Panc1 (cell line): ENCODE results near the gene JMJD4. TPM values are rescaled to one million over a fixed set of nuclear protein-coding genes. Genes with fewer than 3 reads are reported as not detected.

Source experiments
- ATAC-seq: fragments of 200-7000 bp; cut with Tn5 transposase; 2 replicates; pipeline ENCODE4 v1.9.1; 2020; ENCODE audit warnings: mild to moderate bottlenecking, moderate library complexity
- BruUV-seq: library from RNA; stranded (reverse); fragments of 400-500 nt; replicated peaks from 2 replicates; lab custom pipeline; 2021; lab: Mats Ljungman, UMichigan
- CTCF ChIA-PET: fragments of 300-600 bp; sonication (Branson Sonifier 250); formaldehyde crosslinking; loops from one replicate; lab custom pipeline; 2022; ENCODE audit warnings: antibody characterized with exemption; lab: Charles Lee
- POLR2A ChIA-PET: fragments of 300-600 bp; sonication (Branson Sonifier 250); formaldehyde crosslinking; loops from one replicate; lab custom pipeline; 2022; ENCODE audit warnings: antibody characterized with exemption; lab: Charles Lee
- DNase-seq: peaks from one replicate; pipeline ENCODE4 v3.0.0-alpha.2; 2010; ENCODE audit warnings: low read depth, low spot score
- H3K27ac ChIP-seq: 2 replicates; pipeline ENCODE4 v1.5.1; 2011; ENCODE audit warnings: mild to moderate bottlenecking, low read length, inconsistent platforms
- H3K27me3 ChIP-seq: fragments of 200-500 bp; sonication (Bioruptor generic); 2 replicates; pipeline ENCODE4 v1.6.0; 2014; ENCODE audit warnings: low read length, inconsistent platforms; ENCODE audit not compliant: control insufficient read depth, insufficient read depth
- H3K36me3 ChIP-seq: fragments of 200-500 bp; sonication (Bioruptor generic); 2 replicates; pipeline ENCODE4 v1.5.1; 2014; ENCODE audit warnings: inconsistent platforms, mild to moderate bottlenecking, low read length, moderate library complexity; ENCODE audit not compliant: control insufficient read depth, insufficient read depth
- H3K4me1 ChIP-seq: 2 replicates; pipeline ENCODE4 v1.5.1; 2011; ENCODE audit warnings: inconsistent platforms, mild to moderate bottlenecking, low read length, moderate library complexity; ENCODE audit not compliant: control insufficient read depth, insufficient read depth
- H3K4me3 ChIP-seq, 2 experiments: 2 replicates each; pipeline ENCODE4 v1.5.1; 2011 to 2012; ENCODE audit warnings: low read depth in 2 of 2, low read length in 2 of 2, mild to moderate bottlenecking in 2 of 2, inconsistent platforms in 1 of 2, moderate library complexity in 1 of 2
- H3K9me3 ChIP-seq: fragments of 200-500 bp; sonication (Bioruptor generic); 2 replicates; pipeline ENCODE4 v1.5.1; 2014; ENCODE audit warnings: low read depth, mild to moderate bottlenecking, inconsistent platforms, low read length, moderate library complexity; ENCODE audit not compliant: control insufficient read depth, insufficient read depth
- POLR2AphosphoS5 ChIP-seq: IDR thresholded peaks from 2 replicates; pipeline ENCODE4 v1.6.1; 2012; ENCODE audit warnings: mild to moderate bottlenecking, low read depth, low read length, moderate library complexity
- SIN3A ChIP-seq: IDR thresholded peaks from 2 replicates; pipeline ENCODE4 v1.6.1; 2012; ENCODE audit warnings: low read depth, mild to moderate bottlenecking, low read length, moderate library complexity, borderline replicate concordance; ENCODE audit not compliant: insufficient read depth
- TCF7L2 ChIP-seq: IDR thresholded peaks from 2 replicates; pipeline ENCODE4 v1.6.1; 2011; ENCODE audit warnings: mild to moderate bottlenecking, low read depth, low read length, inconsistent platforms
- in situ Hi-C: cut with HindIII; loops from 2 replicates; pipeline ENCODE4 v1.10.0; 2016; ENCODE audit warnings: low sequenced_read_pairs, low pct_unique_long_range_greater_than_20kb
- intact Hi-C: fragments of 100-400 bp; cut with micrococcal nuclease; formaldehyde crosslinking; loops from one replicate; pipeline ENCODE4 v1.10.0; 2022; ENCODE audit not compliant: unreplicated experiment
- total RNA-seq: library from RNA; stranded (reverse); gene quantifications from one replicate; pipeline ENCODE4 v1.2.1, GENCODE V29; 2021; ENCODE audit not compliant: unreplicated experiment
- TF ChIP-seq, protein P1 (sequence below), 2 experiments: IDR thresholded peaks; 2 replicates each; pipeline ENCODE4 v1.6.1; 2011 to 2012; ENCODE audit warnings: low read depth in 2 of 2, control low read depth in 1 of 2, low read length in 1 of 2, mild to moderate bottlenecking in 1 of 2, moderate library complexity in 1 of 2; ENCODE audit not compliant: insufficient read depth in 1 of 2
- TF ChIP-seq, protein P2 (sequence below): fragments of 450-650 bp; IDR thresholded peaks from 2 replicates; pipeline ENCODE4 v1.5.1; 2017; ENCODE audit warnings: mild to moderate bottlenecking

JMJD4 gene
- total RNA-seq, 1 experiment from 2014 or later = 27.7 TPM

DNA sequence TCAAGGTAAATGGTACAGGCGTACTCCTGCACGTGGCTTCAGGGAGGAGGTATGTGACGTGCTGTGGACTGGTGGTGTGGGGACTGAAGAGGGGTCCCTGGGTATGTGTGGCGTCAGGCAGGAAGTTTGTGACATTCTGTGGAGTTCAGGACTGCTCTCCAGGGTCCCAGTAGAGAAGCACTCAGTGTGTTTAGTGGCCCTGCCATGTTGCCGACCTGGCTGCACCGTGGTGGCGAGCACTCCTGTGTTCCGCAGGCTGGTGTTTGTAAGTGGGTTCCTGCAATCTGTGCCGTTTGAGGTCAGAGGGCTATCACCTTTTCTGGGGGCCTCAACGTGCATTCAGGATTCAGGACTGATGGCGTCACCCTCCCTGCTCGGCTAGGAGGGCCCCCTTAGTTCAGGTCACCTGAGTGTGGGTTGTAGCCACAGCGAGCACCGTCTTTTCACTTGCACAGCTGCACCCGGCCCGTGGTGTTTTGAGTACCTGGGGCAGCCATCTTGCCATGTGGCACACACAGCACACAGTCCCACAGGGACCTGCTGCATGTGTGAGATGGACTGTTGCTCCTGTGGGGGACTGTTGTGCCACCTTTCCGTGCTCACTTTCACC, 26.6 kb upstream of the JMJD4 start:
- DNase-seq (no peak), ATAC-seq (peak; percentile 6; the same call in 1 of the 2 replicates)
- H3K36me3 ChIP-seq = peaks cover 9% of the 10 kb centered on the region; the same call in 1 of the 2 replicates
- no peaks in the 10 kb centered on the region for H3K9me3 ChIP-seq
- POLR2A ChIA-PET = no interaction called here
- peaks cover 72% of the 10 kb centered on the region for H3K4me1 ChIP-seq
- intact Hi-C loops (loop anchor here (2.0 kb wide), 1 partner anchor 185 kb away; the partner anchor contains the start of gene WNT9A), in situ Hi-C loops (no loop called here)
- peak overlapping the region; percentile 46; the same call in 1 of the 2 replicates for H3K27ac ChIP-seq
- H3K27me3 ChIP-seq = no peaks in the 10 kb centered on the region
- CTCF ChIA-PET = interaction anchor here (1.9 kb wide), 1 partner anchor 192 kb away, joined by 9 read pairs; no protein-coding TSS in a partner anchor
- no TSS peak for BruUV-seq
- TF ChIP-seq SIN3A = no peak
- no peak for TF ChIP-seq POLR2AphosphoS5
- TF ChIP-seq, protein P1, sequence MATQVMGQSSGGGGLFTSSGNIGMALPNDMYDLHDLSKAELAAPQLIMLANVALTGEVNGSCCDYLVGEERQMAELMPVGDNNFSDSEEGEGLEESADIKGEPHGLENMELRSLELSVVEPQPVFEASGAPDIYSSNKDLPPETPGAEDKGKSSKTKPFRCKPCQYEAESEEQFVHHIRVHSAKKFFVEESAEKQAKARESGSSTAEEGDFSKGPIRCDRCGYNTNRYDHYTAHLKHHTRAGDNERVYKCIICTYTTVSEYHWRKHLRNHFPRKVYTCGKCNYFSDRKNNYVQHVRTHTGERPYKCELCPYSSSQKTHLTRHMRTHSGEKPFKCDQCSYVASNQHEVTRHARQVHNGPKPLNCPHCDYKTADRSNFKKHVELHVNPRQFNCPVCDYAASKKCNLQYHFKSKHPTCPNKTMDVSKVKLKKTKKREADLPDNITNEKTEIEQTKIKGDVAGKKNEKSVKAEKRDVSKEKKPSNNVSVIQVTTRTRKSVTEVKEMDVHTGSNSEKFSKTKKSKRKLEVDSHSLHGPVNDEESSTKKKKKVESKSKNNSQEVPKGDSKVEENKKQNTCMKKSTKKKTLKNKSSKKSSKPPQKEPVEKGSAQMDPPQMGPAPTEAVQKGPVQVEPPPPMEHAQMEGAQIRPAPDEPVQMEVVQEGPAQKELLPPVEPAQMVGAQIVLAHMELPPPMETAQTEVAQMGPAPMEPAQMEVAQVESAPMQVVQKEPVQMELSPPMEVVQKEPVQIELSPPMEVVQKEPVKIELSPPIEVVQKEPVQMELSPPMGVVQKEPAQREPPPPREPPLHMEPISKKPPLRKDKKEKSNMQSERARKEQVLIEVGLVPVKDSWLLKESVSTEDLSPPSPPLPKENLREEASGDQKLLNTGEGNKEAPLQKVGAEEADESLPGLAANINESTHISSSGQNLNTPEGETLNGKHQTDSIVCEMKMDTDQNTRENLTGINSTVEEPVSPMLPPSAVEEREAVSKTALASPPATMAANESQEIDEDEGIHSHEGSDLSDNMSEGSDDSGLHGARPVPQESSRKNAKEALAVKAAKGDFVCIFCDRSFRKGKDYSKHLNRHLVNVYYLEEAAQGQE (IDR thresholded peaks at IDR 0.05; ENCODE audit: insufficient read depth in 1 of 2, low read depth in 2 of 2, low read length in 1 of 2) = no peak
- TF ChIP-seq, protein P2, sequence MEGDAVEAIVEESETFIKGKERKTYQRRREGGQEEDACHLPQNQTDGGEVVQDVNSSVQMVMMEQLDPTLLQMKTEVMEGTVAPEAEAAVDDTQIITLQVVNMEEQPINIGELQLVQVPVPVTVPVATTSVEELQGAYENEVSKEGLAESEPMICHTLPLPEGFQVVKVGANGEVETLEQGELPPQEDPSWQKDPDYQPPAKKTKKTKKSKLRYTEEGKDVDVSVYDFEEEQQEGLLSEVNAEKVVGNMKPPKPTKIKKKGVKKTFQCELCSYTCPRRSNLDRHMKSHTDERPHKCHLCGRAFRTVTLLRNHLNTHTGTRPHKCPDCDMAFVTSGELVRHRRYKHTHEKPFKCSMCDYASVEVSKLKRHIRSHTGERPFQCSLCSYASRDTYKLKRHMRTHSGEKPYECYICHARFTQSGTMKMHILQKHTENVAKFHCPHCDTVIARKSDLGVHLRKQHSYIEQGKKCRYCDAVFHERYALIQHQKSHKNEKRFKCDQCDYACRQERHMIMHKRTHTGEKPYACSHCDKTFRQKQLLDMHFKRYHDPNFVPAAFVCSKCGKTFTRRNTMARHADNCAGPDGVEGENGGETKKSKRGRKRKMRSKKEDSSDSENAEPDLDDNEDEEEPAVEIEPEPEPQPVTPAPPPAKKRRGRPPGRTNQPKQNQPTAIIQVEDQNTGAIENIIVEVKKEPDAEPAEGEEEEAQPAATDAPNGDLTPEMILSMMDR = no peak
- no peak for TF ChIP-seq TCF7L2
- no peak overlapping the region for H3K4me3 ChIP-seq

DNA sequence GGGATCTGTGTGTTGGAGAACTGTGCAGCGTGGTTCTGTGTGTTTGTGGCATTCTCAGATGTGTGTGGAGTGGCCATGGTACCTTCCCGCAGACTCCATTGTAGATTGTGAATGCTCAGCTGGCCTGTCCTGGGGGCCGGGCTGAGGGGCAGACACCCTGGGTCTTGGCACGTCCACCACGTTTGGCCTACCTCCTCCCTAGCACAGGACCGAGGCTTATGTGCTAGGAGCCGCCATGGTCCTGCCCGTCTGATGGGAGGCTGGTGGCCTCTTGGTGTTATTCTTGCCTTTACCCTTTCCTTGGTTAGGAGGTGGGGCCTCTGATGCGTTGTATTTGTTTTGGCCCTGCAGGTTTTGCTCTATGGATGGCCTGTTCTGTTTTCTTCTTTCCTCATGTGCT, 25.3 kb upstream of the JMJD4 start:
- no peak for DNase-seq
- TF ChIP-seq, protein P2 = no peak
- TF ChIP-seq TCF7L2 = no peak
- TF ChIP-seq SIN3A = no peak
- TF ChIP-seq, protein P1 (IDR thresholded peaks at IDR 0.05; ENCODE audit: insufficient read depth in 1 of 2, low read depth in 2 of 2, low read length in 1 of 2) = no peak
- no peak for TF ChIP-seq POLR2AphosphoS5
- intact Hi-C loops (no loop called here), in situ Hi-C loops (no loop called here)
- H3K27ac ChIP-seq = no peak overlapping the region; the same call in 1 of the 2 replicates
- H3K9me3 ChIP-seq = no peaks in the 10 kb centered on the region
- ChIA-PET POLR2A (no interaction called here), CTCF (interaction anchor here (0.5 to 2.1 kb wide), 2 partner anchors 102 to 193 kb away, joined by 5 to 10 read pairs; no protein-coding TSS in a partner anchor)
- H3K27me3 ChIP-seq = no peaks in the 10 kb centered on the region
- H3K36me3 ChIP-seq = peaks cover 9% of the 10 kb centered on the region; the same call in 1 of the 2 replicates
- no peak overlapping the region for H3K4me3 ChIP-seq
- no TSS peak for BruUV-seq
- peaks cover 58% of the 10 kb centered on the region for H3K4me1 ChIP-seq
- no peak for ATAC-seq
